Activated naive CD8-positive, alpha-beta T cell treated with anti-CD3 and anti-CD28 coated beads, Interleukin-2, amount 50 U/mL, for 24 hours (primary cell): ENCODE data around the gene BRCA2.
A peak's percentile ranks its signal among the peaks of the same experiment; 100 is the strongest.

Experiments used
- ATAC-seq: fragments of 150-1000 bp; cut with Tn5 transposase; one replicate; pipeline ENCODE4 v1.10.0; 2021
- DNase-seq: peaks from one replicate; pipeline ENCODE4 v3.0.0; 2021
- H3K27ac Mint-ChIP-seq: one replicate; pipeline ENCODE4 v1.8.0; 2021; ENCODE audit warnings: mild to moderate bottlenecking, mixed read lengths
- H3K27me3 Mint-ChIP-seq: one replicate; pipeline ENCODE4 v1.8.0; 2021; ENCODE audit warnings: mixed read lengths
- H3K36me3 Mint-ChIP-seq: one replicate; pipeline ENCODE4 v1.8.0; 2021; ENCODE audit warnings: low read depth, mixed read lengths
- H3K4me1 Mint-ChIP-seq: one replicate; pipeline ENCODE4 v1.8.0; 2021; ENCODE audit warnings: mixed read lengths
- H3K4me3 Mint-ChIP-seq: one replicate; pipeline ENCODE4 v1.8.0; 2021; ENCODE audit warnings: mild to moderate bottlenecking, moderate library complexity, mixed read lengths
- H3K9me3 Mint-ChIP-seq: one replicate; pipeline ENCODE4 v1.8.0; 2021; ENCODE audit warnings: mixed read lengths

BRCA2 gene

GRCh38 chr13:32298695-32299094, 16.6 kb upstream of the BRCA2 start:
- DNase-seq, result no peak
- no peak for ATAC-seq
- Mint-ChIP-seq H3K9me3 (no peaks in the 10 kb centered on the region), H3K36me3 (no peaks in the 10 kb centered on the region), H3K4me3 (no peak overlapping the region), H3K4me1 (peaks cover 18% of the 10 kb centered on the region), H3K27ac (no peak overlapping the region), H3K27me3 (peaks cover 17% of the 10 kb centered on the region)

GRCh38 chr13:32299893-32300292, 15.4 kb upstream of the BRCA2 start:
- ATAC-seq, result peak; percentile 69
- Mint-ChIP-seq H3K27ac (no peak overlapping the region), H3K27me3 (peaks cover 13% of the 10 kb centered on the region), H3K4me1 (peaks cover 18% of the 10 kb centered on the region), H3K4me3 (no peak overlapping the region), H3K36me3 (no peaks in the 10 kb centered on the region), H3K9me3 (no peaks in the 10 kb centered on the region)
- DNase-seq, result no peak

- H3K4me1 Mint-ChIP-seq, result peaks cover 18% of the 10 kb centered on the region
- no peak overlapping the region for H3K27ac Mint-ChIP-seq
- no peaks in the 10 kb centered on the region for H3K9me3 Mint-ChIP-seq
- H3K4me3 Mint-ChIP-seq, result no peak overlapping the region
- no peaks in the 10 kb centered on the region for H3K36me3 Mint-ChIP-seq
- H3K27me3 Mint-ChIP-seq, result peaks cover 13% of the 10 kb centered on the region
- DNase-seq, result no peak
- ATAC-seq, result no peak
Measured at GRCh38 chr13:32300406-32300805, 14.9 kb upstream of the BRCA2 start.

- DNase-seq, result no peak
- Mint-ChIP-seq H3K36me3 (no peaks in the 10 kb centered on the region), H3K27ac (no peak overlapping the region), H3K4me3 (no peak overlapping the region), H3K27me3 (peaks cover 13% of the 10 kb centered on the region), H3K4me1 (peaks cover 18% of the 10 kb centered on the region), H3K9me3 (no peaks in the 10 kb centered on the region)
- peak; percentile 31 for ATAC-seq
Measured at GRCh38 chr13:32300920-32301319, 14.4 kb upstream of the BRCA2 start.

- peaks cover 11% of the 10 kb centered on the region for H3K4me1 Mint-ChIP-seq
- H3K4me3 Mint-ChIP-seq, result no peak overlapping the region
- no peaks in the 10 kb centered on the region for H3K36me3 Mint-ChIP-seq
- ATAC-seq (no peak), DNase-seq (no peak)
- H3K27ac Mint-ChIP-seq, result no peak overlapping the region
- H3K27me3 Mint-ChIP-seq, result peaks cover 13% of the 10 kb centered on the region
- no peaks in the 10 kb centered on the region for H3K9me3 Mint-ChIP-seq
Measured at GRCh38 chr13:32302461-32302860, 12.8 kb upstream of the BRCA2 start.

GRCh38 chr13:32305646-32306045, 9.7 kb upstream of the BRCA2 start:
- no peaks in the 10 kb centered on the region for H3K27me3 Mint-ChIP-seq
- H3K27ac Mint-ChIP-seq, result no peak overlapping the region
- H3K36me3 Mint-ChIP-seq, result no peaks in the 10 kb centered on the region
- H3K9me3 Mint-ChIP-seq, result no peaks in the 10 kb centered on the region
- H3K4me1 Mint-ChIP-seq, result peaks cover 8% of the 10 kb centered on the region
- H3K4me3 Mint-ChIP-seq, result no peak overlapping the region
- ATAC-seq (no peak), DNase-seq (no peak)

- Mint-ChIP-seq H3K9me3 (no peaks in the 10 kb centered on the region), H3K4me3 (no peak overlapping the region)
- ATAC-seq, result peak; percentile 30
Measured at GRCh38 chr13:32309312-32310133, 5.8 kb upstream of the BRCA2 start.

GRCh38 chr13:32310134-32310706, 5.1 kb upstream of the BRCA2 start:
- Mint-ChIP-seq H3K4me1 (peaks cover 18% of the 10 kb centered on the region), H3K27ac (no peak overlapping the region), H3K4me3 (no peak overlapping the region), H3K36me3 (no peaks in the 10 kb centered on the region), H3K27me3 (no peaks in the 10 kb centered on the region), H3K9me3 (no peaks in the 10 kb centered on the region)
- DNase-seq (no peak), ATAC-seq (peak; percentile 52)

More at GRCh38 chr13:32309312-32310133, 5.8 kb upstream of the BRCA2 start:
- DNase-seq, result no peak
- Mint-ChIP-seq H3K36me3 (no peaks in the 10 kb centered on the region), H3K27ac (no peak overlapping the region), H3K27me3 (no peaks in the 10 kb centered on the region), H3K4me1 (peaks cover 11% of the 10 kb centered on the region)

GRCh38 chr13:32311188-32311897, 4.0 kb upstream of the BRCA2 start:
- H3K36me3 Mint-ChIP-seq, result no peaks in the 10 kb centered on the region
- H3K27ac Mint-ChIP-seq, result no peak overlapping the region
- no peak overlapping the region for H3K4me3 Mint-ChIP-seq
- ATAC-seq (no peak), DNase-seq (no peak)
- no peaks in the 10 kb centered on the region for H3K9me3 Mint-ChIP-seq
- H3K4me1 Mint-ChIP-seq, result peaks cover 20% of the 10 kb centered on the region
- H3K27me3 Mint-ChIP-seq, result no peaks in the 10 kb centered on the region

- H3K27ac Mint-ChIP-seq, result peak overlapping the region; percentile 100
- H3K27me3 Mint-ChIP-seq, result no peaks in the 10 kb centered on the region
- peaks cover 9% of the 10 kb centered on the region for H3K36me3 Mint-ChIP-seq
- DNase-seq (peak; percentile 65), ATAC-seq (peak; percentile 65)
- H3K9me3 Mint-ChIP-seq, result no peaks in the 10 kb centered on the region
- H3K4me3 Mint-ChIP-seq, result peak overlapping the region; percentile 89
- H3K4me1 Mint-ChIP-seq, result peaks cover 25% of the 10 kb centered on the region
Measured at GRCh38 chr13:32314271-32315237, 754 bp upstream of the BRCA2 start.

GRCh38 chr13:32316028-32316339, 676 bp downstream of the BRCA2 start:
- H3K27me3 Mint-ChIP-seq, result no peaks in the 10 kb centered on the region
- peak overlapping the region; percentile 89 for H3K4me3 Mint-ChIP-seq
- ATAC-seq, result peak; percentile 13
- peak overlapping the region; percentile 100 for H3K27ac Mint-ChIP-seq
- no peak for DNase-seq
- peaks cover 20% of the 10 kb centered on the region for H3K36me3 Mint-ChIP-seq
- no peaks in the 10 kb centered on the region for H3K9me3 Mint-ChIP-seq
- H3K4me1 Mint-ChIP-seq, result peaks cover 22% of the 10 kb centered on the region

GRCh38 chr13:32316501-32316900, 1.2 kb downstream of the BRCA2 start:
- Mint-ChIP-seq H3K27me3 (no peaks in the 10 kb centered on the region), H3K4me3 (peak overlapping the region; percentile 89), H3K36me3 (peaks cover 24% of the 10 kb centered on the region), H3K27ac (peak overlapping the region; percentile 100), H3K4me1 (peaks cover 22% of the 10 kb centered on the region), H3K9me3 (no peaks in the 10 kb centered on the region)
- DNase-seq (no peak), ATAC-seq (no peak)

- Mint-ChIP-seq H3K27me3 (no peaks in the 10 kb centered on the region), H3K27ac (no peak overlapping the region), H3K9me3 (no peaks in the 10 kb centered on the region), H3K36me3 (peaks cover 32% of the 10 kb centered on the region), H3K4me1 (peaks cover 22% of the 10 kb centered on the region), H3K4me3 (peak overlapping the region; percentile 89)
- ATAC-seq, result no peak
- no peak for DNase-seq
Measured at GRCh38 chr13:32317716-32318465, 2.6 kb downstream of the BRCA2 start.
